ENCODE data around the gene PRX. TPM values are rescaled to one million over a fixed set of nuclear protein-coding genes. Genes with fewer than 3 reads are reported as not detected.
A peak's percentile ranks its signal among the peaks of the same experiment; 100 is the strongest.

PRX gene
- total and polyA plus RNA-seq, 9 of the 15 experiments (the other 6 are each of a cell fraction or from before 2014, with no cell fraction given), result 0.65 to 3.5 (median 1.7) TPM; not detected in 2

DNA sequence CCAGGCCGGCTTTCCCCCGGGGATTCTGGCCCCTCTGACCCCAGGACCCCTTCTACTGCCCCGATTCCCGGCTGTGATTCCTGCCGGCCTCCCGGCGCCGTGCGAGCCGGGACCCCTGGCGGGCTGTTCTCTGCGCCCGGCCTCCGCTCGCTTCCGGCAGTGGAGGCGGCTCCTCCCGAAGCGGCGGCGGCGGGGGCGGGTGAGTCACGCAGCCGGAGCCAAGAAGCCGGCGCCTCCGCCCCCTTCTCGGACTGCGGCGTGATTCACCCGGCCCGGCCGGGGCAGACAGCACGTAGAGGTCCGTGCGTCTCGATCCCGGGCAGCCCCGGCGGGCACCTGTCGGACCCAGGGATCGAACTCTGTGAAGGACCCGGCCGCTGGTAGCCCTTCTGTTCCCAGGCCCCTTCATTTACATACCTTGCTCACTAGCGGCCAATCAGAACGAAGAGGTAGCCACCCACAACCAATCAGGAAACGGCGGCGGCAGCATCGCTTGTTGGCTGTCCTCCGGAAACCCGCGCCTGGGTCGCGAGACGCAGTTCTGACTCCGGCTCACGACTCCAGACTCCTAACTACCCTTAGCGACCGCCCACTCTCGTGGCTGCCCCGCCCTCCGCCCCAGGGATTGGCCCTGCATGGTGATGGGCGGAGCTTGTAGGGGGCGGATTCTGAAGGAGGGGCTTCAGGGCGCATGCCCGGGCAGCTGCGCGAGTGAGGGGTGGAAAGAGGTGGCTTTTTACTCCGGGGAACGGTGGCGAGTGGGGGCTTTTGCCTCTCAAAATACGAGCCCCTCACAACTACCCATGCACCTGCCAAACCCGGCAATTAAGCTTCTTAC is 12.5 kb upstream of the PRX start, which contains the start of gene SERTAD1:
SERTAD1 (minus strand) TSS at position 543 of the 838 bp plus-strand sequence. CDS start 2,446 bp downstream, outside the sequence.
- peaks cover 9 to 34% of the 10 kb centered on the region in 2 experiments; a peak in 4 of 5 replicates for H3K4me1 ChIP-seq (replicated peaks in 1 of 2; ENCODE audit: control insufficient read depth in 2 of 2, insufficient read depth in 2 of 2, low read length in 2 of 2)
- peak within 1 kb of the TSS; percentile 81 to 91 for H3K9ac ChIP-seq (ENCODE audit: insufficient read depth in 1 of 2, low read depth in 2 of 2, low read length in 2 of 2)
- H3K4me2 ChIP-seq (ENCODE audit: insufficient read depth, low read length), result peak within 1 kb of the TSS; percentile 99
- FAIRE-seq (peak; percentile 97), DNase-seq (ENCODE audit: extremely low read depth in 1 of 4, low spot score in 3 of 4) (peak; percentile 97 to 100 (median 98)), ATAC-seq (peak; percentile 88)
- TSS peak; percentile 76 for BruUV-seq (replicated peaks)
- intact Hi-C loops (cut with micrococcal nuclease), result no loop called here
- WGBS (ENCODE audit: insufficient coverage, low coverage, missing lambda C conversion rate), result under 1% methylated on average over 72 of the region's 75 CpGs
- H3K9me3 ChIP-seq (replicated peaks; ENCODE audit: control insufficient read depth, insufficient read depth, low read depth, low read length), result no peaks in the 10 kb centered on the region
- ChIA-PET CTCF (ENCODE audit: low intra/inter-chr PET ratio) (no interaction called here), POLR2A (interaction anchor here (0.6 to 5.7 kb wide), 19 partner anchors 8 to 178 kb away, joined by 3 to 34 read pairs (median 4); partner anchors contain the start of genes BLVRB and SERTAD3)
- H3K27ac ChIP-seq (ENCODE audit: extremely low read depth, low read depth, low read length), result peak within 1 kb of the TSS; percentile 90
- peak within 1 kb of the TSS; percentile 88 for H2AFZ ChIP-seq (ENCODE audit: low read depth, low read length)
- H4K20me1 ChIP-seq (replicated peaks; ENCODE audit: control insufficient read depth, insufficient read depth, low read length), result no peaks in the 10 kb centered on the region
- no peaks in the 10 kb centered on the region for H3K27me3 ChIP-seq (ENCODE audit: control insufficient read depth in 2 of 2, insufficient read depth in 2 of 2, low read length in 2 of 2)
- H3K36me3 ChIP-seq (ENCODE audit: control insufficient read depth, insufficient read depth, low read length), result peaks cover 13% of the 10 kb centered on the region; the same call in 2 of the 3 replicates
- in situ Hi-C loops (cut with MboI), result no loop called here
- no peaks in the 10 kb centered on the region for H3K9me1 ChIP-seq (ENCODE audit: control insufficient read depth, insufficient read depth, low read length)
- H3K79me2 ChIP-seq (ENCODE audit: control insufficient read depth, insufficient read depth, low read length), result peaks cover 41% of the 10 kb centered on the region
- peak within 1 kb of the TSS; percentile 80 for H3K4me3 ChIP-seq
- peak; percentile 64 for TF ChIP-seq ETV1 (tag; conservative IDR thresholded peaks at IDR 0.05; ENCODE audit: low read depth)
- no peak for TF ChIP-seq ZNF408 (CRISPR knock-in tag; IDR thresholded peaks at IDR 0.05; ENCODE audit: low read depth)
- no peak for TF ChIP-seq BDP1 (IDR thresholded peaks at IDR 0.05; ENCODE audit: insufficient read depth, insufficient read length)
- peak; percentile 72 for TF ChIP-seq ELF2 (CRISPR knock-in tag; IDR thresholded peaks at IDR 0.05)
- TF ChIP-seq, protein P1, sequence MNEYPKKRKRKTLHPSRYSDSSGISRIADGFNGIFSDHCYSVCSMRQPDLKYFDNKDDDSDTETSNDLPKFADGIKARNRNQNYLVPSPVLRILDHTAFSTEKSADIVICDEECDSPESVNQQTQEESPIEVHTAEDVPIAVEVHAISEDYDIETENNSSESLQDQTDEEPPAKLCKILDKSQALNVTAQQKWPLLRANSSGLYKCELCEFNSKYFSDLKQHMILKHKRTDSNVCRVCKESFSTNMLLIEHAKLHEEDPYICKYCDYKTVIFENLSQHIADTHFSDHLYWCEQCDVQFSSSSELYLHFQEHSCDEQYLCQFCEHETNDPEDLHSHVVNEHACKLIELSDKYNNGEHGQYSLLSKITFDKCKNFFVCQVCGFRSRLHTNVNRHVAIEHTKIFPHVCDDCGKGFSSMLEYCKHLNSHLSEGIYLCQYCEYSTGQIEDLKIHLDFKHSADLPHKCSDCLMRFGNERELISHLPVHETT (CRISPR knock-in tag; conservative IDR thresholded peaks at IDR 0.05 in 1 of 2, IDR thresholded peaks at IDR 0.05 in 1 of 2), result peak in 1 of 2 experiments; percentile 85; a peak in 2 of 4 replicates
- no peak for TF ChIP-seq MEF2D (tag; conservative IDR thresholded peaks at IDR 0.05; ENCODE audit: low read depth)
- TF ChIP-seq CHD4 (IDR thresholded peaks at IDR 0.05; ENCODE audit: insufficient read depth, insufficient replicate concordance, low read depth, low read length, poor library complexity, severe bottlenecking), result no peak
- TF ChIP-seq ZNF668 (CRISPR knock-in tag; IDR thresholded peaks at IDR 0.05), result no peak
- TF ChIP-seq SMAD3 (CRISPR knock-in tag; conservative IDR thresholded peaks at IDR 0.05), result no peak
- no peak for TF ChIP-seq ZNF165 (CRISPR knock-in tag; IDR thresholded peaks at IDR 0.05; ENCODE audit: borderline replicate concordance)
- peak; percentile 85 for TF ChIP-seq MEIS2 (IDR thresholded peaks at IDR 0.05; ENCODE audit: partially characterized antibody)
- TF ChIP-seq ELF4 (CRISPR knock-in tag; IDR thresholded peaks at IDR 0.05), result peak; percentile 74; the same call in 1 of the 2 replicates
- no peak for TF ChIP-seq ZNF444 (CRISPR knock-in tag; IDR thresholded peaks at IDR 0.05)
- TF ChIP-seq HNRNPUL1 (IDR thresholded peaks at IDR 0.05; ENCODE audit: low read length), result no peak
- TF ChIP-seq, protein P2, sequence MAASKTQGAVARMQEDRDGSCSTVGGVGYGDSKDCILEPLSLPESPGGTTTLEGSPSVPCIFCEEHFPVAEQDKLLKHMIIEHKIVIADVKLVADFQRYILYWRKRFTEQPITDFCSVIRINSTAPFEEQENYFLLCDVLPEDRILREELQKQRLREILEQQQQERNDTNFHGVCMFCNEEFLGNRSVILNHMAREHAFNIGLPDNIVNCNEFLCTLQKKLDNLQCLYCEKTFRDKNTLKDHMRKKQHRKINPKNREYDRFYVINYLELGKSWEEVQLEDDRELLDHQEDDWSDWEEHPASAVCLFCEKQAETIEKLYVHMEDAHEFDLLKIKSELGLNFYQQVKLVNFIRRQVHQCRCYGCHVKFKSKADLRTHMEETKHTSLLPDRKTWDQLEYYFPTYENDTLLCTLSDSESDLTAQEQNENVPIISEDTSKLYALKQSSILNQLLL (CRISPR knock-in tag; IDR thresholded peaks at IDR 0.05; ENCODE audit: borderline replicate concordance), result no peak
- peak; percentile 76 for TF ChIP-seq RBM25 (IDR thresholded peaks at IDR 0.05; ENCODE audit: low read depth, low read length, severe bottlenecking)
- TF ChIP-seq ARID1B (IDR thresholded peaks at IDR 0.05), result peak; percentile 54; the same call in 1 of the 2 replicates
- TF ChIP-seq MXI1 (IDR thresholded peaks at IDR 0.05; ENCODE audit: low read depth, low read length), result 0 out of 2 replicates have a peak, but pooled peaks have one; percentile 39
